Left lung (tissue), 10 donors: Measurements from ENCODE around the gene IDUA. TPM values are rescaled to one million over a fixed set of nuclear protein-coding genes. Genes with fewer than 3 reads are reported as not detected.
A peak's percentile ranks its signal among the peaks of the same experiment; 100 is the strongest.
"Not testable (repeated sequence)": the region's sequence is repeated elsewhere in the genome, so short reads cannot be mapped to it uniquely, and the experiment has no call there.

Experiments
- ATAC-seq: fragments of 200-7000 bp; cut with Tn5 transposase; one replicate; pipeline ENCODE4 v1.9.1; 2020; ENCODE audit warnings: moderate library complexity
- DNase-seq, 4 donors: peaks; one replicate each; pipeline ENCODE4 v3.0.0-alpha.2; 2013 to 2020
- H3K27ac ChIP-seq, 2 donors: fragments of 200-600 bp; sonication (generic) in 1 of 2; one replicate each; pipeline versions ENCODE4 v1.5.0 to v1.8.0; 2020 to 2021
- H3K27me3 ChIP-seq, 2 donors: fragments of 200-600 bp; sonication (generic) in 1 of 2; one replicate each; pipeline versions ENCODE4 v1.5.0 to v1.8.0; 2020 to 2021
- H3K36me3 ChIP-seq, 2 donors: fragments of 200-600 bp; sonication (generic) in 1 of 2; one replicate each; pipeline versions ENCODE4 v1.5.0 to v1.8.0; 2020 to 2021
- H3K4me1 ChIP-seq, 2 donors: fragments of 200-600 bp; one replicate each; pipeline ENCODE4 v1.8.0; 2021
- H3K4me3 ChIP-seq, 2 donors: fragments of 200-600 bp; sonication (generic) in 1 of 2; one replicate each; pipeline versions ENCODE4 v1.5.0 to v1.8.0; 2020 to 2021; ENCODE audit warnings: mild to moderate bottlenecking in 1 of 2
- H3K9me3 ChIP-seq, 2 donors: fragments of 200-600 bp; sonication (generic) in 1 of 2; one replicate each; pipeline versions ENCODE4 v1.5.0 to v1.8.0; 2020 to 2021
- intact Hi-C, 2 donors: fragments of 100-400 bp; cut with DNase I; formaldehyde crosslinking; loops; one replicate each; pipeline versions ENCODE4 v1.11.2 to v1.14.2; 2022
- polyA plus RNA-seq, 6 donors: library from polyadenylated mRNA; unstranded; fragments of 120-200 nt; gene quantifications; one replicate each; pipeline ENCODE4 v1.2.1, GENCODE V29; 2013; ENCODE audit not compliant: insufficient read length in 6 of 6
- total RNA-seq, 2 donors: library from RNA; stranded (reverse); fragmentation: NEBNext Ultra II Directional; extraction: Animal tissue kit (Norgen Biotek cat#: 25700); gene quantifications; one replicate each; pipeline ENCODE4 v1.2.1, GENCODE V29; 2021
- TF ChIP-seq, protein P1 (sequence below), 2 donors: fragments of 200-600 bp; sonication (generic) in 1 of 2; IDR thresholded peaks; one replicate each; pipeline versions ENCODE4 v1.5.0 to v1.8.0; 2021; ENCODE audit warnings: antibody characterized with exemption in 2 of 2
- donor health status: DM: no; HTN: yes; CAD: no.
- donor health status: DM: no; HTN: no; CAD: no.

The IDUA gene
- total and polyA plus RNA-seq, 8 donors: 10.1 to 46.8 (median 19.1) TPM

GRCh38 chr4:997375-998071 is 10.7 kb downstream of the IDUA start:
- intact Hi-C loops: no loop called here
- H3K36me3 ChIP-seq: no peaks in the 10 kb centered on the region
- TF ChIP-seq, protein P1, sequence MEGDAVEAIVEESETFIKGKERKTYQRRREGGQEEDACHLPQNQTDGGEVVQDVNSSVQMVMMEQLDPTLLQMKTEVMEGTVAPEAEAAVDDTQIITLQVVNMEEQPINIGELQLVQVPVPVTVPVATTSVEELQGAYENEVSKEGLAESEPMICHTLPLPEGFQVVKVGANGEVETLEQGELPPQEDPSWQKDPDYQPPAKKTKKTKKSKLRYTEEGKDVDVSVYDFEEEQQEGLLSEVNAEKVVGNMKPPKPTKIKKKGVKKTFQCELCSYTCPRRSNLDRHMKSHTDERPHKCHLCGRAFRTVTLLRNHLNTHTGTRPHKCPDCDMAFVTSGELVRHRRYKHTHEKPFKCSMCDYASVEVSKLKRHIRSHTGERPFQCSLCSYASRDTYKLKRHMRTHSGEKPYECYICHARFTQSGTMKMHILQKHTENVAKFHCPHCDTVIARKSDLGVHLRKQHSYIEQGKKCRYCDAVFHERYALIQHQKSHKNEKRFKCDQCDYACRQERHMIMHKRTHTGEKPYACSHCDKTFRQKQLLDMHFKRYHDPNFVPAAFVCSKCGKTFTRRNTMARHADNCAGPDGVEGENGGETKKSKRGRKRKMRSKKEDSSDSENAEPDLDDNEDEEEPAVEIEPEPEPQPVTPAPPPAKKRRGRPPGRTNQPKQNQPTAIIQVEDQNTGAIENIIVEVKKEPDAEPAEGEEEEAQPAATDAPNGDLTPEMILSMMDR (IDR thresholded peaks at IDR 0.05): no peak
- DNase-seq (peak in 2 of 4 donors; percentile 36 to 77), ATAC-seq (peak; percentile 17)
- H3K9me3 ChIP-seq: no peaks in the 10 kb centered on the region
- H3K4me1 ChIP-seq: peaks cover 8 to 20% of the 10 kb centered on the region in 2 donors
- H3K27ac ChIP-seq: no peak overlapping the region
- peak overlapping the region in 1 of 2 donors; percentile 3 for H3K4me3 ChIP-seq
- peaks cover 47 to 76% of the 10 kb centered on the region in 2 donors for H3K27me3 ChIP-seq

DNA sequence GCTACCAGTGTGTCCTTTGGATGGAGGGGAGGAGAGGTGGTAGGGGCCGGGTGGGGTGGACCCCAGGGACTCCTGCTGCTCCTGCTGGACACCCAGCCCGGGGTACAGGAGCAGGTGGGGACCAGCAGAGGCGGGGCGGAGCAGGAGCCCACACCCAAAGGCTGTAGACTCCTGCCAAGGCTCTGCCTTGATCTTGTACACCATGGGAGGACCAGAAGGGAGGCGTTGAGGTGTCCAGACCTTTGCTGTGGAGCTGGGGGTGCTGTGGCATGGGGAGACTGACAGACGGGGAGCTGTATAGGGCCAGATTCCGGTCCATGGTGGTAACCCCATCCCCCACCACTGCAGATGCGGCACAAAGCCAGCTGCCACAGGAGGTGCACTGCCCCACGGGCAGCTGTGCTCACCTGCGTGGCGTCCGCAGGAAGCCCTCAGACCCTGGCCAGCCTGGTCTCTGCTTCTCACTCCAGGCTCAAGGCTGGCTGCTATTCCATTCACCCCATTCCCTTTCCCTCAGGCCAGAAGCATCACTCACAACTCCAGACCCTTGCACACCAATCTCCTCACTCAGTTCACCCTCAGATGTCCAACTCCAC is 11.3 kb downstream of the IDUA start:
- Histone ChIP-seq H3K27ac (no peak overlapping the region), H3K9me3 (no peaks in the 10 kb centered on the region), H3K27me3 (peaks cover 54 to 83% of the 10 kb centered on the region in 2 donors), H3K4me3 (no peak overlapping the region), H3K36me3 (no peaks in the 10 kb centered on the region), H3K4me1 (peaks cover 5 to 26% of the 10 kb centered on the region in 2 donors)
- intact Hi-C loops: no loop called here
- TF ChIP-seq, protein P1 (IDR thresholded peaks at IDR 0.05): no peak
- DNase-seq (peak in 1 of 4 donors; percentile 59), ATAC-seq (no peak)

DNA sequence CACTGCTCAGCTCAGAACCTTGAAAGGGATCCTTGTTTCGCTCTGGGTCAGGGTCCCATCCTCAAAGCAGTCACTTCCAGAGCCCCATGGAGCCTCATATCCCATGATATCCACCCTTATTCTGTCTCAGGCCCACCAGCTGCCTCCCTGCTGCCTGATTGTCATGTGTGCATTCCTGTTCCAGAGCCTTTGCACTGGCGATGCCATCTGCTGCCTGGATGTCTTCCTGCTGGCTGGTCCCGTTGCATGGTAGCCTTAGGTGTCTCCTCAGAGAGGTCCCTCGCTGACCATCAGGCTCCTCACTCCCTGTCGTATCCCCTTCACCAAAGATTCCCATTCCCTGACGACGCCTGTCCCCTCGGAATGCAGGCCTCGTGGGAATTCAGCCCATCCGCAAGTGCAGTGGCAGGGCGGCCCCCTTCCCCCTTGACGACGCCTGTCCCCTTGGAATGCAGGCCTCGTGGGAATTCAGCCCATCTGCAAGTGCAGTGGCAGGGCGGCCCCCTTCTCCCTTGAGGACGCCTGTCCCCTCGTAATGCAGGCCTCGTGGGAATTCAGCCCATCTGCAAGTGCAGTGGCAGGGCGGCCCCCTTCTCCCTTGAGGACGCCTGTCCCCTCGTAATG is 12.5 kb downstream of the IDUA start:
- H3K4me3 ChIP-seq, H3K9me3 ChIP-seq, H3K36me3 ChIP-seq, ATAC-seq, H3K27ac ChIP-seq, intact Hi-C loops: not testable (repeated sequence)
- peak in 1 of 4 donors; percentile 20 for DNase-seq
- Histone ChIP-seq H3K27me3 (peaks cover 65 to 94% of the 10 kb centered on the region in 2 donors), H3K4me1 (peaks cover 4 to 30% of the 10 kb centered on the region in 2 donors)

DNA sequence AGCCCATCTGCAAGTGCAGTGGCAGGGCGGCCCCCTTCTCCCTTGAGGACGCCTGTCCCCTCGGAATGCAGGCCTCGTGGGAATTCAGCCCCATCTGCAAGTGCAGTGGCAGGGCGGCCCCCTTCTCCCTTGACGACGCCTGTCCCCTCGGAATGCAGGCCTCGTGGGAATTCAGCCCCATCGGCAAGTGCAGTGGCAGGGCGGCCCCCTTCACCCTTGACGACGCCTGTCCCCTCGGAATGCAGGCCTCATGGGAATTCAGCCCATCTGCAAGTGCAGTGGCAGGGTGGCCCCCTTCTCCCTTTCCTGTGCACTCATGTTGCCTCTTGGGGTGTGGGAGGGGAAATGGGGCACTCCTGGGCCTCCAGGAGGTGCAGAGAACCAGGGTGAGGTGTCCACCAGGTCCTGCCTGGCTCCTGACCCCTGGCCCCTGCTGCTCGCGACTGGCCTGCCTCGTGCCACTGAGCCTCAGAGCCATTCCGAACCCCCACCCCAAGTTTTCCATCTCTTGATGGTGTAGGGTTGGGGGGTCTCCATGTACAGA is 13.1 kb downstream of the IDUA start:
- Histone ChIP-seq H3K36me3 (no peaks in the 10 kb centered on the region), H3K9me3 (no peaks in the 10 kb centered on the region), H3K27me3 (peaks cover 68 to 100% of the 10 kb centered on the region in 2 donors), H3K27ac (no peak overlapping the region), H3K4me3 (no peak overlapping the region), H3K4me1 (peaks cover 4 to 30% of the 10 kb centered on the region in 2 donors)
- intact Hi-C loops: no loop called here
- DNase-seq (peak in 1 of 4 donors; percentile 59), ATAC-seq (no peak)
- TF ChIP-seq, protein P1 (IDR thresholded peaks at IDR 0.05): no peak

DNA sequence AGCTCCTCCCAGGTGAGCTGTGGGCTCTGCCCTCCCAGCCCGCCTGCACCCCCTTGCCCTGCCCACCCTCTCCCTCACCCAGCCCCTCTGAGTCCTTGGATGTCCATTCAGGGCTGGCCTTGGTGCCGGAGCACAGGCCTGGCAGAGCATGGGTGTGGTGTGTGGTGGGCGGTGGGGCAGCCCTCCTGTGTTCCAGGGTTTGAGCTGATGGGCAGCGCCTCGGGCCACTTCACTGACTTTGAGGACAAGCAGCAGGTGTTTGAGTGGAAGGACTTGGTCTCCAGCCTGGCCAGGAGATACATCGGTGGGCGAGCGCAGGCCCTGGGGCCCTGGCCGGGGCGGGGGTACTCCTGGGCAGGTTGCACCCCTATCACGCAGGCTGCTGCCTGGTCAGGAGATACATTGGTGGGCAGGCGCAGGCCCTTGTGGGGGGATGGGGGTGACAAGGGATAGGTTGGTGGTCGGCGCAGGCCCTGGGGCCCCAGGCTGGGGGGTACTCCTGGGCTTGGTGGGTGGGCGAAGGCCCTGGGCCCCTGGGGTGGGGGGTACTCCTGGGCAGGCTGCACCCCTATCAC is 13.9 kb downstream of the IDUA start:
- H3K4me3 ChIP-seq: no peak overlapping the region

More for the DNA sequence above, 13.9 kb downstream of the IDUA start:
- Histone ChIP-seq H3K9me3 (no peaks in the 10 kb centered on the region), H3K4me1 (peaks cover 4 to 30% of the 10 kb centered on the region in 2 donors), H3K27ac (no peak overlapping the region), H3K36me3 (no peaks in the 10 kb centered on the region), H3K27me3 (peaks cover 73 to 100% of the 10 kb centered on the region in 2 donors)
- no peak for ATAC-seq
- TF ChIP-seq, protein P1 (IDR thresholded peaks at IDR 0.05): no peak
- intact Hi-C loops: no loop called here
- DNase-seq: no peak
